NCI-H128 (cell line): Measurements from ENCODE around the gene NCOR1.
A peak's percentile ranks its signal among the peaks of the same experiment; 100 is the strongest.
"Not testable (repeated sequence)": the region's sequence is repeated elsewhere in the genome, so short reads cannot be mapped to it uniquely, and the experiment has no call there.

Experiments
- DNase-seq: peaks from one replicate; lab custom pipeline; 2025; ENCODE audit not compliant: unreplicated experiment; lab: John Stamatoyannopoulos, UW

Gene NCOR1

GRCh38 chr17:16215273-16215964, at the start of gene NCOR1:
TSS of gene NCOR1 (minus strand) at chr17:16215534. CDS start at chr17:16194569, 20,965 bp downstream.
- peak; percentile 60 for DNase-seq

GRCh38 chr17:16262201-16262600, 46.9 kb upstream of the NCOR1 start:
- DNase-seq = no peak

- no peak for DNase-seq
Measured at GRCh38 chr17:16261049-16261448, 45.7 kb upstream of the NCOR1 start.

DNA sequence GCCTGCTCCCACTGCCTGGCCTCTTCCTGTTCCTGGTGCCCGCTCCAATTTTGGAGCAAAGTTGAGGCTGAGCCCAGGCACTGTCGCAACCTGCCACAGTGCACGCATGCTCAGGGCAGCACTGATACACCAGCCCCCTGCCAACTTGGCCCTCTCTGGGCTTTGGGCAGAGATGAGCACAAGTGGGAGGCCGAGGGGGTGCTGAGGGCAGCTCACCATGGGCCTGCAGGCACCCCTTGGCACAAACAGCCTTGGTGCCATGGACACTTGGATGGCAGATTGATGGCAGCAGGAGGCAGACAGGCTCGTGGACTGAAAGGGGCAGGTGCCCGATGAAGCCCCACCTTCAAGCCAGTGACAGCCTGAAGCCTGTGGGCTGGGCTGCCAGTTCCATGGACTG, 44.6 kb upstream of the NCOR1 start:
- no peak for DNase-seq

DNA sequence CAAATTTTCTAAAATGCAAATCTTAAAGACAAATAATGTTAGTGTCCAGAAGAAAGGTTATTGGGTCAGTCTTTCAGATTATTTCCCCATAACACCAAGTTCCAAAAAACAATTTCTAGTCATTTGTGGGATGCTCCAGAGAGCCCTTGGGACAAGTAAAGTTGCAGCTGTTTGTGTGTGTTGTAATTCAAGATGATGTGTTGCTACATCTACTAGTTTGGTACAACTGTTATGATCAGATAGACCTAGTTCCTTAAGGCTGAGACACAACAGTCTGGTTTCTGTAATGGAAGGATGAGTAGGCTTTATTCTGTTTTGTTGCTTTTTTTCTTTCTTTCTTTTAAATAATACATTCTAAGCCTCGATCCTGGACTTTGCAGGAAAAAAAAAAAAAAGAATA, 43.6 kb upstream of the NCOR1 start:
- DNase-seq = no peak

GRCh38 chr17:16255481-16255921, 40.2 kb upstream of the NCOR1 start:
- peak; percentile 1 for DNase-seq

DNA sequence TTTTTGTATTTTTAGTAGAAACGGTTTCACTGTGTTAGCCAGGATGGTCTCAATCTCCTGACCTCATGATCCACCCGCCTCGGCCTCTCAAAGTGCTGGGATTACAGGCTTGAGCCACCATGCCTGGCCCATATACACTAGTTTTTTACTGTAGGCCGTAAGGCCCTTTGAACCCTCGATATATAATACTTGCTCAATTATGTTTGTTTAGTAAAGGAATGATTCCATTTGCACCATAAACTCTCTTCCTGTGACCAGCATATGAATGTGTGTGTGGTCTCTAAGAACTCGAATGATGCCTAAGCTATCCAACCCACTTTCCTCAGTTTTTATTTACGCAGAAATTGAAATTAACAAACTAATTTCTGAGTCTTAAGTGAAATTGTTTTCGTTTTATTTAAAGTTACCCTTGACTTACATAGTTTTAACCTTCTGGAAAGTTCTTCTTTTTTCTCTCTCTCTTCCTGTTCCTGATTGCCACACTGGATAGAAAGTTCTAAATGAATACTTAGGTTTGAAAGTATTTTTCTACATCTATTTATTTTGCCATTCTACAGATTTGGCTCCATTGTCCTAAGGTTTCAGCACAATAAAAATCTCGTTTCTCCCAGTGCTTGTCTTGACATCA, 39.6 kb upstream of the NCOR1 start:
- DNase-seq = no peak

DNA sequence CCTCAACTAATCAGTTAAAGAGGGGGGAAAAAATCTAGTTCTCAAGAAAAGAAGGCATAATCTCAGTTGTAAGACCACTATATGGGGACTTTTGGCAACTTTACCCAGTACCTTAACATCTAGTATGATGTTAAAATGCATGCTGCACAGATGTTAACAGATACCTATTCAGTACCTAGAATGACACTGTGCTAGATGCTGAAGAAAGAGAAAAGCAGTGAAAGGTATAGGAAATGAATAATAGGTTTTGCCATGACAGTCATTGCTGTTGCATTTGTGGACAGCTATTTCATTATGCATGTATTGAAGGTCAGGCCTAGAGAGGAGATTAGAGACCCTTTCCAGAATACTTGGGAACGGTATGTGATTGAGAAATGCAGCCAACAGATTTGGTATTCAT, 36.2 kb upstream of the NCOR1 start:
- no peak for DNase-seq

GRCh38 chr17:16251043-16251442, 35.7 kb upstream of the NCOR1 start:
- no peak for DNase-seq

GRCh38 chr17:16250635-16251034, 35.3 kb upstream of the NCOR1 start:
- no peak for DNase-seq

DNA sequence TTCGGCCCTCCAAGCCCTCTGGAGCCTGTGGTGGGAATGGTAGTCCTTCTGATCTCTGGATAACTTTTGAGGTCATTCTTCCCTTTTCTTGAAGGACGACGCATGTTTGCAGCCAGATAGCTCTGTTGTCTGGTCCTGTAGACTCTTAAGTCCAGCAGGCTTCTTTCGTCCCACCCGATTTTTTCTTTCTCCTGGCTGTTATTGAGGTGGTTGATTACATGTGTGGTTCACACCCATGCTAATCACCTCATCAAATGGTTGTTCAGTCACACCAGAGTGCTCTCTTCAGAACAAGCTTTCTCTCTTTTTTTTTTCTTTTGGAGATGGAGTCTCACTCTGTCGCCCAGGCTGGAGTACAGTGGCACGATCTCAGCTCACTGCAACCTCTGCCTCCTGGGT, 32.3 kb upstream of the NCOR1 start:
- DNase-seq = no peak

DNA sequence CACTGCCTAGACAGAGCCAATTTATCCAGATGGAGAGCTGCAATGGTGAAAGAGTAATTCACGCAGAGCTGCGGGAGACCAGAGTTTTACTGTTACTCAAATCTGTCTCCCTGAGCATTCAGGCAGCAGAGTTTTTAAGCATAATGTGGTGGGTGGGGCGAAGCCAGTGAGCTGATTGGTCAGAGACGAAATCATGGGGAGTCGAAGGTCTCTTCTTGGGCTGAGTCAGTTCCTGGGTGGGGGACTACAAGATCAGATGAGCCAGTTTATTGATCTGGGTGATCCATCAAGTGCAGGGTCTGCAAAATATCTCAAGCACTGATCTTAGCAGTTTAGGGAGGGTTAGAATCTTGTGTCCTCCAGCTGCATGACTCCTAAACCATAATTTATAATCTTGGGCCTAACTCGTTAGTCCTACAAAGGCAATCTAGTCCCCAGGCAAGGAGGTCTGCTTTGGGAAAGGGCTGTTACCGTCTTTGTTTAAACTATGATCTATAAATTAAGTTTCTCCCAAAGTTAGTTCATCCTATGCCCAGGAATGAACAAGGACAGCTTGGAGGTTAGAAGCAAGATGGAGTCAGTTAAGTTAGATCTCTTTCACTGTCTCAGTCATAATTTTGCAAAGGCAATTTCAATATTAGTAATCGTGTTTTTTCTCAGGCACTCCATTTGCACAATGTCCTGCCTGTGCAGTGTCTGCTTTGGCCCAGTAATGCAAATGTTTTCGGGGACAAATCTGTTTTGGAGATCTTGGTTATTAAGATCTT, 28.6 kb upstream of the NCOR1 start:
- no peak for DNase-seq

GRCh38 chr17:16243385-16243784, 28.1 kb upstream of the NCOR1 start:
- DNase-seq = no peak

DNA sequence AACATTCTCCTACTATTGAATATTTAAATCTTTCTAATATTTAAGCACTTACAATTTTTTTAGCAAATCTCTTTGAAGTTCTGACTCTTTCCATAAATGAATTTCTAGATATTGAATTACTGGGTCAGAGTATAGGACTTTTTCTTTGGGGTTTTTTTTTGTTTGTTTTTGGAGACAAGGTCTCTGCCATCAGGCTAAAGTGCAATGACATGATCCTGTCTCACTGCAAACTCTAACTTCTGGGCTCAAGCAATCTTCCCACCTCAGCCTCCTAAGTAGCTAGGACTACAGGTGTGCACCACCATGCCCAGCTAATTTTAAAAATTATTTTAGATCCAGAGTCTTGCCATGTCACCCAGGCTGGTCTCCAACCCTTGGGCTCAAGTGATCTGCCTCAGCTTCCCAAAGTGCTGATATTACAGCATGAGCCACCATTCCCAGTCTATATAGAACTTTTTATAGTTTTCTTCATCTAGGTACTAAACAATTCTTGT, 26.6 kb upstream of the NCOR1 start:
- DNase-seq = no peak

DNA sequence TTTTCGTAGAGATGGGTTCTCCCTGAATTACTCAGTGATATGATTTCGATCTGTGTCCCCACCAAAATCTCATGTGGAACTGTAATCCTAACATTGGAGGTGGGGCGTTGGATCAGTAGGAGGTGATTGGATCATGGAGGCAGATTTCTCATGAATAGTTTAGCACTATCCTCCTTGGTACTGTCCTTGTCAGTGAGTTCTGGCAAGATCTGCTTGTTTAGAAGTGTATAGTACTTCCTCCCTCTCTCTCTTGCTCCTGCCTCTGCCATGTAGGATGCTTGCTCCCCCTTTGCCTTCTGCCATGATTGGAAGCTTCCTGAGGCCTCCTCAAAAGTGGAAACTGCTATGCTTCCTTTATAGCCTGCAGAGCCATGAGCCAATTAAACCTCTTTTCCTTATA, 24.6 kb upstream of the NCOR1 start:
- no peak for DNase-seq

DNA sequence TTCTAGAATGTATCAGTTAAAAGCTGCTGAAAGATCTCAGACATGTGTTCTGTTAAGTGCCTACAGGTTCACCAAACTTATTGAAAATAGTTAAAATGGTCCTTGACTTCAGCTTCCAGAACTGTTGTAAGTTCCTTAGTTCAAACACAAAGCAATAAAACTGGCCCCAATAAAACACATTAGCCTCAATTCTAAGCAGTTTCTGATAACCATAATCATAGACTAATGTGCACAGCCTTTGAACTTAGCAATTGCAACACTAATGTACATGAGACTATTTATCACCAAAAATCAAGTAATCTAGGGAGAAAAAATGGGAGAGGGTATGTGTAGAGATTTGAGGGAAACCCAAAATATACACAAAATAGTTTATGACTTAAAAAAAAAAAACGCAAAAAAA, 17.1 kb upstream of the NCOR1 start:
- no peak for DNase-seq

- DNase-seq = not testable (repeated sequence)
Measured at GRCh38 chr17:16229912-16230561, 14.7 kb upstream of the NCOR1 start.

DNA sequence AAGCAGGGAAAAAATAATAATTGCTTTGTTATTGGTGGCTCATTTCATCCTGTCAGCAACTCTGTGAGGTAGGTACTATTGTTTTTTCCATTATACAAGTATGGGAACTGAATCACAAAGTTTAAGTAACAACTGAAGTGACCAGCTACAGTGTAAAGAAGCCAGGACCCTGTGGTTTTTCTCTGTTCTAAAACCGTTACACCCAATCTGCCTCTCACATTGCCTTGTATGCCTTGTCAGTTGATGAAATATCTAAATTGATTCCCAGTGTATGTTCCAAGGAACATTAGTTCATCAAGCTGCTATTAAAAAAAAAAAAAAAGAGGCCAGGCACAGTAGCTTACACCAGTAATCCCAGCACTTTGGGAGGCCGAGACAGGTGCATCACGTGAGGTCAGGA, 7.1 kb upstream of the NCOR1 start:
- no peak for DNase-seq

- peak; percentile 75 for DNase-seq
Measured at GRCh38 chr17:16217002-16217635, 1.8 kb upstream of the NCOR1 start, which contains the start of gene PIGL. TSS of gene PIGL (plus strand) at chr17:16217210. CDS start at chr17:16217227, 17 bp downstream.

DNA sequence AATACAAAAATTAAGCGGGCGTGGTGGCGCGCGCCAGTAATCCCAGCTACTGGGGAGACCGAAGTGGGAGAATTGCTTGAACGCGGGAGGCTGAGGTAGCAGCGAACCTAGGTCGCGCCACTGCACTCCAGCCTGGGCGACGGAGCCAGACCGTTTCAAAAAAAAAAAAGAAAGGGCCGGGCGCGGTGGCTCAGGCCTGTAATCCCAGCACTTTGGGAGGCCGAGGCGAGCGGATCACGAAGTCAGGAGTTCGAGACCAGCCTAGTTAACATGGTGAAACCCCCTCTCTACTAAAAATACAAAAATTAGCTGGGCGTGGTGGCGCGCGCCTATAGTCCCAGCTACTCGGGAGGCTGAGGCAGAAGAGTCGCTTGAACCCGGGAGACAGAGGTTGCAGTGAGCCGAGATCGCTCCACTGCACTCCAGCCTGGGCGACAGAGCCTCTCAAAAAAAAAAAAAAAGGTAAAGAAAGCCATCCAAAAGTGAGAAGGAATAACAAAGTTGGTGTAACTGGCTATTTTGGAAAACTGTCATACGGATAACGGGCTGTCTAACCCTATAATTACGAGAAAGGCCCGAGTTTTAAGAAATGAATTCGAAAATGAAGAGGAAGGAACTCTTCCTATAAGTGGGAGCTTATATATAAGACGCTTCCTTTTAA, 1.1 kb upstream of the NCOR1 start:
- DNase-seq = not testable (repeated sequence)
